Kidney (tissue), 14 donors: ENCODE data around the gene EMSY. TPM values are rescaled to one million over a fixed set of nuclear protein-coding genes. Genes with fewer than 3 reads are reported as not detected.

Experiments used
- DNase-seq, 5 donors: peaks; one replicate each; pipeline ENCODE4 v3.0.0-alpha.2; 2013 to 2020
- FAIRE-seq: peaks from 2 replicates; lab custom pipeline; 2012; peaks lifted over from hg19 to GRCh38; lab: Jason Lieb, UNC
- H3K27ac ChIP-seq, 2 donors: one replicate each; pipeline ENCODE4 v1.7.0; 2013; ENCODE audit warnings: low read depth in 2 of 2, low read length in 2 of 2, inconsistent platforms in 1 of 2
- H3K27me3 ChIP-seq: one replicate; pipeline ENCODE4 v1.7.1; 2013; ENCODE audit warnings: low read length, inconsistent platforms; ENCODE audit not compliant: control insufficient read depth, insufficient read depth
- H3K36me3 ChIP-seq, 3 donors: one replicate each; pipeline versions ENCODE4 v1.7.0 to v1.7.1; 2013; ENCODE audit warnings: low read length in 3 of 3, control low read depth in 1 of 3, inconsistent platforms in 1 of 3; ENCODE audit not compliant: insufficient read depth in 3 of 3, control insufficient read depth in 2 of 3
- H3K4me1 ChIP-seq, 3 donors: one replicate each; pipeline versions ENCODE4 v1.7.0 to v1.7.1; 2013; ENCODE audit warnings: low read length in 3 of 3, inconsistent platforms in 1 of 3, low read depth in 1 of 3; ENCODE audit not compliant: control insufficient read depth in 2 of 3, insufficient read depth in 2 of 3
- H3K4me3 ChIP-seq, 3 donors: one replicate each; pipeline versions ENCODE4 v1.7.0 to v1.8.1; 2013; ENCODE audit warnings: low read length in 3 of 3, control low read depth in 1 of 3, inconsistent platforms in 1 of 3
- H3K9ac ChIP-seq, 3 donors: one replicate each; pipeline versions ENCODE4 v1.7.0 to v1.7.1; 2013; ENCODE audit warnings: low read length in 3 of 3, control low read depth in 1 of 3, inconsistent platforms in 1 of 3
- H3K9me3 ChIP-seq, 3 donors: one replicate each; pipeline versions ENCODE4 v1.7.0 to v1.7.1; 2013; ENCODE audit warnings: low read length in 3 of 3, control low read depth in 1 of 3, inconsistent platforms in 1 of 3; ENCODE audit not compliant: control insufficient read depth in 2 of 3, insufficient read depth in 1 of 3
- CTCF ChIP-seq: IDR thresholded peaks from 3 replicates; pipeline ENCODE4 v1.5.1; 2012; ENCODE audit warnings: mild to moderate bottlenecking, moderate library complexity, borderline replicate concordance; ENCODE audit not compliant: insufficient read depth; ENCODE audit errors: extremely low read depth
- intact Hi-C: fragments of 100-400 bp; cut with DNase I; formaldehyde crosslinking; loops from one replicate; pipeline ENCODE4 v1.11.1; 2022
- polyA plus RNA-seq: library from polyadenylated mRNA; stranded (reverse); fragments of 350-450 nt; fragmentation: Illumina TruSeq; extraction: RNeasy Lipid Tissue Mini Kit (QIAGEN cat#74804); gene quantifications from one replicate; pipeline ENCODE4 v1.2.3, GENCODE V29; 2014; ENCODE audit warnings: low read depth, low replicate concordance; ENCODE audit not compliant: insufficient read depth
- total RNA-seq: library from RNA; stranded (reverse); fragmentation: NEBNext Ultra II Directional; extraction: Animal tissue kit (Norgen Biotek cat#: 25700); gene quantifications from one replicate; pipeline ENCODE4 v1.2.1, GENCODE V29; 2021
- donor health status: control.
- donor health status: control.
- donor health status: control.
- donor health status: control.
- donor health status: control.
- donor health status: DM: yes; HTN: yes; CAD: no.
- donor health status: Normal renal cell carcinoma (clear cell type).

EMSY gene
- total and polyA plus RNA-seq, 2 donors from 2014 or later: 7.5 to 22.2 TPM

- no peak for TF ChIP-seq CTCF
- H3K36me3 ChIP-seq: peaks cover 0 to 3% (median 2%) of the 10 kb centered on the region in 3 donors
- H3K27me3 ChIP-seq: no peaks in the 10 kb centered on the region
- H3K9me3 ChIP-seq: no peaks in the 10 kb centered on the region
- H3K4me3 ChIP-seq: no peak overlapping the region
- no peak for DNase-seq
- H3K9ac ChIP-seq: no peak overlapping the region
- intact Hi-C loops: loop anchor here (5.0 kb wide), 1 partner anchor 124 kb away; no protein-coding TSS in a partner anchor
- H3K27ac ChIP-seq: no peak overlapping the region
- H3K4me1 ChIP-seq: no peaks in the 10 kb centered on the region
- FAIRE-seq: no peak
Observed at GRCh38 chr11:76552987-76553386, 108.2 kb downstream of the EMSY start.

GRCh38 chr11:76553554-76554476, 109.0 kb downstream of the EMSY start:
- no peak overlapping the region for H3K9ac ChIP-seq
- no peaks in the 10 kb centered on the region for H3K9me3 ChIP-seq
- no peak for FAIRE-seq
- no peak for TF ChIP-seq CTCF
- no peaks in the 10 kb centered on the region for H3K4me1 ChIP-seq
- intact Hi-C loops: loop anchor here (5.0 kb wide), 1 partner anchor 123 kb away; no protein-coding TSS in a partner anchor
- H3K27me3 ChIP-seq: no peaks in the 10 kb centered on the region
- H3K36me3 ChIP-seq: peaks cover 0 to 3% (median 2%) of the 10 kb centered on the region in 3 donors
- no peak overlapping the region for H3K4me3 ChIP-seq
- no peak overlapping the region for H3K27ac ChIP-seq
- DNase-seq: peak in 1 of 5 donors; percentile 38

DNA sequence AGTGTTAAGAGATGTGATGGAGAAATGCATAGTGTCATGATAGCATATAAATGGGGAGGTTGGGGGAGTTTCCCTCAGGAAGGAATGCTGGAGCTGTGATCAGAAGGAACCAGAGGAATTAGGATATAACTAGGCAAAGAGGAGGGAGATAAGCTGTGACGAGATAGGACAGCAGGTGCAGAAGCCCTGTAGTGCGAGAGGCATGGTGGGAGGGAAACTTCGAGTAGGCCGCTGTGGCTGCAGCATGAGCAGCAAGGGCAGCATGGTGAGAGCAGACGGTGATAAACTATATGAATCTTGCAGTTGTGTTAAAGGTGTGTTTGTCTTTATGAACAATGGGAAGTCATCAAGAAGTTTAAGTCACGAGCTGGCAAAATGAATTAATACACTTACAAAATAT, 109.9 kb downstream of the EMSY start:
- DNase-seq (no peak), FAIRE-seq (no peak)
- TF ChIP-seq CTCF: no peak
- H3K9ac ChIP-seq: no peak overlapping the region
- no peak overlapping the region for H3K27ac ChIP-seq
- peaks cover 0 to 2% (median 1%) of the 10 kb centered on the region in 3 donors for H3K36me3 ChIP-seq
- H3K27me3 ChIP-seq: no peaks in the 10 kb centered on the region
- no peak overlapping the region for H3K4me3 ChIP-seq
- no peaks in the 10 kb centered on the region for H3K9me3 ChIP-seq
- intact Hi-C loops: loop anchor here (5.0 kb wide), 1 partner anchor 123 kb away; no protein-coding TSS in a partner anchor
- H3K4me1 ChIP-seq: no peaks in the 10 kb centered on the region
